Endothelial cell of umbilical vein (primary cell): ENCODE results near the gene CELF2. TPM values are rescaled to one million over a fixed set of nuclear protein-coding genes. Genes with fewer than 3 reads are reported as not detected.

Source experiments
- BruUV-seq: library from RNA; stranded (reverse); fragments of 400-500 nt; replicated peaks from 2 replicates; lab custom pipeline; 2021; lab: Mats Ljungman, UMichigan
- CTCF ChIA-PET: fragments of 300-600, 350-600 bp; sonication (Branson Sonifier 250); formaldehyde crosslinking; loops from one replicate; lab custom pipeline; 2021; ENCODE audit warnings: antibody characterized with exemption, inconsistent platforms; lab: Charles Lee
- POLR2A ChIA-PET: fragments of 300-600, 350-600 bp; sonication (Branson Sonifier 250); formaldehyde crosslinking; loops from one replicate; lab custom pipeline; 2021; ENCODE audit warnings: antibody characterized with exemption, inconsistent platforms; lab: Charles Lee
- DNase-seq: peaks from one replicate; pipeline ENCODE4 v3.0.0-alpha.2; 2011; ENCODE audit warnings: low read depth, low spot score
- FAIRE-seq: peaks from 2 replicates; lab custom pipeline; 2011; peaks lifted over from hg19 to GRCh38; lab: Jason Lieb, UNC
- H2AFZ ChIP-seq: 2 replicates; pipeline ENCODE4 v1.6.0; 2012; ENCODE audit warnings: low read depth, low read length, control low read depth, inconsistent platforms
- H3K27ac ChIP-seq: 2 replicates; pipeline ENCODE4 v1.5.1; 2011; ENCODE audit warnings: low read depth, mild to moderate bottlenecking, control low read depth, low read length, moderate library complexity; ENCODE audit not compliant: insufficient read depth
- H3K27me3 ChIP-seq, 2 experiments: 2 replicates each; pipeline versions ENCODE4 v1.6.0 to v1.6.1; 2011; ENCODE audit warnings: low read length in 2 of 2, mixed read lengths in 1 of 2; ENCODE audit not compliant: control insufficient read depth in 2 of 2, insufficient read depth in 2 of 2
- H3K36me3 ChIP-seq, 2 experiments: 2 replicates in 1 of 2; 3 replicates in 1 of 2; pipeline ENCODE4 v1.5.1; 2011; ENCODE audit warnings: low read length in 2 of 2, mild to moderate bottlenecking in 1 of 2, moderate library complexity in 1 of 2; ENCODE audit not compliant: control insufficient read depth in 2 of 2, insufficient read depth in 2 of 2; ENCODE audit errors: extremely low read depth in 1 of 2
- H3K4me1 ChIP-seq: 3 replicates; pipeline ENCODE4 v1.5.1; 2011; ENCODE audit warnings: mild to moderate bottlenecking, low read length; ENCODE audit not compliant: control insufficient read depth, insufficient read depth; ENCODE audit errors: extremely low read depth
- H3K4me2 ChIP-seq: 2 replicates; pipeline ENCODE4 v1.6.1; 2011; ENCODE audit warnings: low read length, control low read depth, mixed read lengths; ENCODE audit not compliant: insufficient read depth
- H3K4me3 ChIP-seq, 3 experiments: fragments of 200-600 bp in 1 of 3; sonication (generic), shearing (Covaris generic) in 1 of 3; replicated peaks in 1 of 3; 2 replicates each; pipeline ENCODE4 v1.5.1; 2011 to 2016; ENCODE audit warnings: control low read depth in 3 of 3, low read length in 3 of 3, mild to moderate bottlenecking in 2 of 3, inconsistent platforms in 1 of 3, low read depth in 1 of 3, moderate library complexity in 1 of 3; ENCODE audit not compliant: insufficient read depth in 1 of 3
- H3K79me2 ChIP-seq: 2 replicates; pipeline ENCODE4 v1.6.0; 2012; ENCODE audit warnings: low read length, inconsistent platforms; ENCODE audit not compliant: control insufficient read depth, insufficient read depth
- H3K9ac ChIP-seq: replicated peaks from 2 replicates; pipeline ENCODE3; 2011; ENCODE audit warnings: low read length, control low read depth; ENCODE audit not compliant: insufficient read depth; ENCODE audit errors: extremely low read depth
- H3K9me1 ChIP-seq: replicated peaks from 3 replicates; pipeline ENCODE4 v1.6.0; 2011; ENCODE audit warnings: mild to moderate bottlenecking, low read length; ENCODE audit not compliant: control insufficient read depth, insufficient read depth; ENCODE audit errors: extremely low read depth
- H3K9me3 ChIP-seq: replicated peaks from 2 replicates; pipeline ENCODE4 v1.5.1; 2012; ENCODE audit warnings: low read length, inconsistent platforms; ENCODE audit not compliant: control insufficient read depth, insufficient read depth
- H4K20me1 ChIP-seq: replicated peaks from 2 replicates; pipeline ENCODE3; 2011; ENCODE audit warnings: mild to moderate bottlenecking, low read length; ENCODE audit not compliant: control insufficient read depth, insufficient read depth; ENCODE audit errors: extremely low read depth
- EZH2 ChIP-seq: IDR thresholded peaks from 2 replicates; pipeline ENCODE4 v1.6.1; 2012; ENCODE audit warnings: borderline replicate concordance, low read depth, mild to moderate bottlenecking, moderate library complexity, low read length, inconsistent platforms; ENCODE audit not compliant: severe bottlenecking
- FOS ChIP-seq: IDR thresholded peaks from 2 replicates; pipeline ENCODE4 v1.6.1; 2011; ENCODE audit warnings: mild to moderate bottlenecking, low read length, moderate library complexity, borderline replicate concordance; ENCODE audit not compliant: insufficient read depth
- GATA2 ChIP-seq: IDR thresholded peaks from 2 replicates; pipeline ENCODE4 v1.7.0; 2011; ENCODE audit warnings: low read depth, mild to moderate bottlenecking, moderate library complexity, mixed read lengths, low read length; ENCODE audit not compliant: insufficient read length, insufficient read depth
- JUN ChIP-seq: IDR thresholded peaks from 2 replicates; pipeline ENCODE4 v1.6.1; 2011; ENCODE audit warnings: borderline replicate concordance, low read depth; ENCODE audit not compliant: insufficient read length, insufficient read depth
- MYC ChIP-seq: IDR thresholded peaks from one replicate; pipeline ENCODE4 v1.6.1; 2011; ENCODE audit warnings: mild to moderate bottlenecking, low read depth, low read length
- POLR2A ChIP-seq: IDR thresholded peaks from 2 replicates; pipeline ENCODE4 v1.6.1; 2012; ENCODE audit warnings: low read depth, mild to moderate bottlenecking, control low read depth, low read length
- POLR2AphosphoS5 ChIP-seq: IDR thresholded peaks from 2 replicates; pipeline ENCODE4 v1.6.1; 2012; ENCODE audit warnings: low read depth, mild to moderate bottlenecking, control low read depth, low read length, moderate library complexity; ENCODE audit not compliant: insufficient read depth
- dilution Hi-C: fragments of 300-500 bp; cut with MboI; formaldehyde crosslinking; loops from one replicate; pipeline ENCODE4 v1.15.0; 2019; ENCODE audit warnings: low sequenced_read_pairs; ENCODE audit not compliant: extremely low pct_ligation_motif_present
- intact Hi-C: fragments of 100-400 bp; cut with micrococcal nuclease; formaldehyde crosslinking; loops from one replicate; pipeline ENCODE4 v1.10.0; 2022
- polyA plus RNA-seq, 4 experiments: library from polyadenylated mRNA; depleted of rRNA in 3 of 4; stranded (reverse) in 3 of 4; unstranded in 1 of 4; fragments of >200 nt; gene quantifications; 2 replicates each; pipeline versions ENCODE4 v1.2.1 to v1.2.3, GENCODE V29; 2011 to 2012; ENCODE audit warnings: missing spikeins in 1 of 4
- total RNA-seq: library from RNA; stranded (reverse); gene quantifications from 2 replicates; pipeline ENCODE4 v1.2.3, GENCODE V29; 2021
- TF ChIP-seq, protein P1 (sequence below): IDR thresholded peaks from 2 replicates; pipeline ENCODE4 v1.6.1; 2011; ENCODE audit not compliant: insufficient read depth, insufficient read length
- TF ChIP-seq, protein P2 (sequence below), 2 donors: IDR thresholded peaks; 1 replicate in 1 of 2; 2 replicates in 1 of 2; pipeline ENCODE4 v1.5.1; 2011; ENCODE audit warnings: low read length in 2 of 2, mild to moderate bottlenecking in 2 of 2, moderate library complexity in 2 of 2, control low read depth in 1 of 2, inconsistent platforms in 1 of 2, low read depth in 1 of 2; ENCODE audit not compliant: insufficient read depth in 1 of 2; ENCODE audit errors: extremely low read depth in 1 of 2

Gene CELF2
- total and polyA plus RNA-seq, 2 donors (not counting 3 experiments of a cell fraction or from before 2014, with no cell fraction given), result 21.6 to 42.6 TPM

DNA sequence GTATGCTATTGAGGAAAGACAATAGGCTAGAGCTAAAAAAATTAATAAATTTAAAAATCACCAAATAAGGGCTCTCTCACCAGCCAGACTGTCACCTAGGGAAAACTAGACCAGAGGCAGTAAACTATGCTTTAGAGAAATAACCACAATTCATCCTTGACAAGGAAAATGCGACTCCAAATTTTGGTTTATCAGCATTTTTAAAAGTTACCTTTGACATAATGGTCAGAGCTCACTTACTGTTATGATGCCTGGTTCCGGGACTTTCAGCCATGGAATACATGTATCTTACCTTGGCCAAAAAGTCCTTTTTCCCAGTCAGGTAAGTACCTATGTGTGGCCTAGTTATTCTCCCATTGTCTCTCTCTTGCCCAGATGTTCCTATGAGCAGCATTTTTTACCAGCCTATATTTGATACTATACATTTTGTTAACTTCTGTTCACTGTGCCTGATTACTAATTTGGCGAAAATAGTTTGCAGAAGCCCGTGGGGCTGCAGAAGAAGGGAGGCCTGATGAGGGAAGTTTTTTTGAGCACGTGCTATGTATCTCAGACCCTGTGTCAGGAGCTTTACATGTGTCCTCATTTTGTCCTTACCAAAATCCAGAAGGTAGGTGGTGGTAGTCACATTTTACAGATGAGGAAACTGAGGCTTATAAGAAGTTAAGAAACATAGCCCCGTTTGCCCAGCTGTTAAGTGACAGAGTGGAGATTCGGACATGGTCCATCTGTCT lies 149.7 kb downstream of the CELF2 start:
- no peak overlapping the region for H3K4me3 ChIP-seq
- no peak overlapping the region for H3K27ac ChIP-seq
- H3K27me3 ChIP-seq, result no peaks in the 10 kb centered on the region
- intact Hi-C loops, result loop anchor here (5.0 kb wide), 1 partner anchor 105 kb away; no protein-coding TSS in a partner anchor
- DNase-seq, result no peak
- no peaks in the 10 kb centered on the region for H3K79me2 ChIP-seq
- no peaks in the 10 kb centered on the region for H3K9me3 ChIP-seq
- H3K9me1 ChIP-seq, result no peaks in the 10 kb centered on the region
- no peak overlapping the region for H3K4me2 ChIP-seq
- dilution Hi-C loops, result no loop called here
- peaks cover 9% of the 10 kb centered on the region for H3K4me1 ChIP-seq
- no TSS peak for BruUV-seq
- no peaks in the 10 kb centered on the region for H3K36me3 ChIP-seq
- no peak for FAIRE-seq
- ChIA-PET POLR2A (no interaction called here), CTCF (no interaction called here)
- no peak overlapping the region for H3K9ac ChIP-seq
- TF ChIP-seq GATA2, result no peak
- no peak for TF ChIP-seq EZH2
- TF ChIP-seq POLR2A, result no peak
- TF ChIP-seq, protein P1, sequence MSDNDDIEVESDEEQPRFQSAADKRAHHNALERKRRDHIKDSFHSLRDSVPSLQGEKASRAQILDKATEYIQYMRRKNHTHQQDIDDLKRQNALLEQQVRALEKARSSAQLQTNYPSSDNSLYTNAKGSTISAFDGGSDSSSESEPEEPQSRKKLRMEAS, result no peak
- no peak for TF ChIP-seq JUN
- TF ChIP-seq MYC, result no peak
- TF ChIP-seq FOS, result no peak
- TF ChIP-seq, protein P2, sequence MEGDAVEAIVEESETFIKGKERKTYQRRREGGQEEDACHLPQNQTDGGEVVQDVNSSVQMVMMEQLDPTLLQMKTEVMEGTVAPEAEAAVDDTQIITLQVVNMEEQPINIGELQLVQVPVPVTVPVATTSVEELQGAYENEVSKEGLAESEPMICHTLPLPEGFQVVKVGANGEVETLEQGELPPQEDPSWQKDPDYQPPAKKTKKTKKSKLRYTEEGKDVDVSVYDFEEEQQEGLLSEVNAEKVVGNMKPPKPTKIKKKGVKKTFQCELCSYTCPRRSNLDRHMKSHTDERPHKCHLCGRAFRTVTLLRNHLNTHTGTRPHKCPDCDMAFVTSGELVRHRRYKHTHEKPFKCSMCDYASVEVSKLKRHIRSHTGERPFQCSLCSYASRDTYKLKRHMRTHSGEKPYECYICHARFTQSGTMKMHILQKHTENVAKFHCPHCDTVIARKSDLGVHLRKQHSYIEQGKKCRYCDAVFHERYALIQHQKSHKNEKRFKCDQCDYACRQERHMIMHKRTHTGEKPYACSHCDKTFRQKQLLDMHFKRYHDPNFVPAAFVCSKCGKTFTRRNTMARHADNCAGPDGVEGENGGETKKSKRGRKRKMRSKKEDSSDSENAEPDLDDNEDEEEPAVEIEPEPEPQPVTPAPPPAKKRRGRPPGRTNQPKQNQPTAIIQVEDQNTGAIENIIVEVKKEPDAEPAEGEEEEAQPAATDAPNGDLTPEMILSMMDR (IDR thresholded peaks at IDR 0.05; ENCODE audit: extremely low read depth in 1 of 2, insufficient read depth in 1 of 2, low read depth in 1 of 2, low read length in 2 of 2), result no peak
- no peak for TF ChIP-seq POLR2AphosphoS5
- H2AFZ ChIP-seq, result no peak overlapping the region
- H4K20me1 ChIP-seq, result no peaks in the 10 kb centered on the region
